GM12878 (cell line): ENCODE results near the gene BTG2. TPM values are rescaled to one million over a fixed set of nuclear protein-coding genes. Genes with fewer than 3 reads are reported as not detected.

ENCODE experiments used
- ATAC-seq: fragments of 200-7000 bp; cut with Tn5 transposase; 3 replicates; pipeline ENCODE4 v1.9.1; 2020; ENCODE audit warnings: mild to moderate bottlenecking, moderate library complexity
- BruUV-seq: library from RNA; stranded (reverse); fragments of 400-500 nt; replicated peaks from 2 replicates; lab custom pipeline; 2021; lab: Mats Ljungman, UMichigan
- CTCF ChIA-PET: fragments of 300-600 bp; sonication (Branson Sonifier 250); formaldehyde crosslinking; extraction: SDS; loops from one replicate; lab custom pipeline; 2021; ENCODE audit warnings: inconsistent platforms; lab: Yijun Ruan, JAX
- POLR2A ChIA-PET: fragments of 350-600 bp; formaldehyde crosslinking; extraction: SDS; loops from one replicate; lab custom pipeline; 2021; ENCODE audit warnings: inconsistent platforms; lab: Charles Lee
- RAD21 ChIA-PET: fragments of 300-600 bp; sonication (Branson Sonifier 250); formaldehyde crosslinking; loops from one replicate; lab custom pipeline; 2023; ENCODE audit warnings: antibody characterized with exemption; ENCODE audit not compliant: unreplicated experiment; lab: Charles Lee
- SMC1A ChIA-PET: fragments of 300-600 bp; sonication (Branson Sonifier 250); formaldehyde crosslinking; loops from one replicate; lab custom pipeline; 2023; ENCODE audit not compliant: unreplicated experiment, uncharacterized antibody; lab: Charles Lee
- DNase-seq: peaks from one replicate; pipeline ENCODE4 v3.0.0-alpha.2; 2011; ENCODE audit warnings: low read depth, low spot score
- FAIRE-seq: peaks from 3 replicates; lab custom pipeline; 2011; peaks lifted over from hg19 to GRCh38; lab: Jason Lieb, UNC
- H2AFZ ChIP-seq: 2 replicates; pipeline ENCODE4 v1.6.0; 2011; ENCODE audit warnings: low read depth, low read length, control low read depth; ENCODE audit not compliant: control insufficient read depth
- H3K27ac ChIP-seq: 2 replicates; pipeline ENCODE4 v1.5.1; 2011; ENCODE audit warnings: control low read depth; ENCODE audit not compliant: control insufficient read depth, insufficient read depth
- H3K27me3 ChIP-seq, 2 experiments: replicated peaks in 1 of 2; 2 replicates each; pipeline versions ENCODE4 v1.6.0 to v1.6.1; 2011; ENCODE audit warnings: low read length in 1 of 2; ENCODE audit not compliant: control insufficient read depth in 2 of 2, insufficient read depth in 2 of 2
- H3K36me3 ChIP-seq, 2 experiments: 2 replicates each; pipeline ENCODE4 v1.5.1; 2011; ENCODE audit warnings: low read length in 1 of 2; ENCODE audit not compliant: control insufficient read depth in 2 of 2, insufficient read depth in 2 of 2
- H3K4me1 ChIP-seq: 2 replicates; pipeline ENCODE4 v1.6.1; 2011; ENCODE audit warnings: mild to moderate bottlenecking, low read length, moderate library complexity, mixed read lengths; ENCODE audit not compliant: control insufficient read depth, insufficient read depth
- H3K4me2 ChIP-seq: 2 replicates; pipeline ENCODE4 v1.6.0; 2011; ENCODE audit warnings: control low read depth; ENCODE audit not compliant: control insufficient read depth, insufficient read depth
- H3K4me3 ChIP-seq: fragments of 200-600 bp; sonication (generic); 2 replicates; pipeline ENCODE4 v1.5.1; 2016
- H3K79me2 ChIP-seq: 2 replicates; pipeline ENCODE4 v1.6.0; 2011; ENCODE audit warnings: low read length; ENCODE audit not compliant: control insufficient read depth, insufficient read depth
- H3K9ac ChIP-seq: 2 replicates; pipeline ENCODE4 v1.8.0; 2011; ENCODE audit warnings: low read length, control low read depth, mixed read lengths; ENCODE audit not compliant: control insufficient read depth, insufficient read depth
- H3K9me3 ChIP-seq: replicated peaks from 3 replicates; pipeline ENCODE4 v1.5.1; 2011; ENCODE audit warnings: mild to moderate bottlenecking, low read length; ENCODE audit not compliant: control insufficient read depth, insufficient read depth
- H4K20me1 ChIP-seq: 2 replicates; pipeline ENCODE4 v1.6.0; 2011; ENCODE audit not compliant: control insufficient read depth, insufficient read depth
- BACH1 ChIP-seq: fragments of 450-650 bp; IDR thresholded peaks from 2 replicates; pipeline ENCODE4 v1.6.1; 2017; ENCODE audit warnings: mild to moderate bottlenecking, borderline replicate concordance
- EP300 ChIP-seq, 2 experiments: fragments of 150-350 bp in 1 of 2; IDR thresholded peaks; 2 replicates each; pipeline ENCODE4 v1.6.1; 2011 to 2012; ENCODE audit warnings: low read depth in 2 of 2, low read length in 2 of 2, borderline replicate concordance in 1 of 2, improper control_type of control experiment in 1 of 2, inconsistent platforms in 1 of 2; ENCODE audit not compliant: control insufficient read depth in 1 of 2
- EZH2 ChIP-seq: IDR thresholded peaks from 2 replicates; pipeline ENCODE4 v1.6.1; 2012; ENCODE audit warnings: low read depth, mild to moderate bottlenecking, control low read depth, inconsistent platforms, low read length, borderline replicate concordance; ENCODE audit not compliant: control insufficient read depth
- HDAC2 ChIP-seq: fragments of 200-600 bp; sonication (generic); IDR thresholded peaks from 2 replicates; pipeline ENCODE4 v1.6.1; 2017
- HDAC6 ChIP-seq: fragments of 200-600 bp; sonication (generic); IDR thresholded peaks from one replicate; pipeline ENCODE4 v1.8.0; 2017; ENCODE audit warnings: antibody characterized with exemption; ENCODE audit not compliant: unreplicated experiment
- NFYB ChIP-seq: IDR thresholded peaks from 2 replicates; pipeline ENCODE4 v1.6.1; 2011; ENCODE audit warnings: low read depth, mild to moderate bottlenecking, low read length, improper control_type of control experiment, moderate library complexity; ENCODE audit not compliant: insufficient read depth
- NR2C2 ChIP-seq: IDR thresholded peaks from 2 replicates; pipeline ENCODE4 v1.6.1; 2011; ENCODE audit warnings: borderline replicate concordance, low read depth; ENCODE audit not compliant: control insufficient read depth, insufficient read length
- SUZ12 ChIP-seq: fragments of 200-600 bp; sonication (generic); IDR thresholded peaks from one replicate; pipeline ENCODE4 v1.6.1; 2018; ENCODE audit warnings: antibody characterized with exemption, mild to moderate bottlenecking; ENCODE audit not compliant: unreplicated experiment
- WGBS: methylation state at CpG from one replicate; pipeline ENCODE4 v1.1.6; 2016; ENCODE audit warnings: low lambda C conversion rate; ENCODE audit not compliant: insufficient replicate concordance, insufficient coverage; ENCODE audit errors: missing lambda C conversion rate; 5-methylcytosine and 5-hydroxymethylcytosine counted together
- in situ Hi-C: fragments of 300-500 bp; cut with MboI; formaldehyde crosslinking; loops from 9 replicates; pipeline ENCODE4 v1.14.3; 2018; ENCODE audit warnings: mixed read lengths
- intact Hi-C: fragments of 100-400 bp; cut with micrococcal nuclease; formaldehyde crosslinking; loops from one replicate; pipeline ENCODE4 v1.14.2; 2022; ENCODE audit not compliant: unreplicated experiment
- polyA plus RNA-seq, 11 experiments: library from polyadenylated mRNA; depleted of rRNA in 4 of 11; unstranded in 6 of 11; stranded (reverse) in 5 of 11; fragments of >200 nt; fragmentation: Nextera tagmentation in 4 of 11; fragmentation: Illumina TruSeq in 1 of 11; extraction: Ambion mirVana in 4 of 11; extraction: Trizol in 1 of 11; gene quantifications; 1 replicate in 1 of 11; 2 replicates in 10 of 11; pipeline versions ENCODE4 v1.2.1 to v1.2.3, GENCODE V29; 2011 to 2016; ENCODE audit warnings: inconsistent platforms in 2 of 11, missing spikeins in 2 of 11, low read depth in 1 of 11
- total RNA-seq, 4 experiments: library from RNA; depleted of rRNA in 3 of 4; stranded (reverse); fragments of >200 nt in 3 of 4; fragmentation: Illumina TruSeq in 1 of 4; extraction: Trizol in 1 of 4; gene quantifications; 2 replicates each; pipeline versions ENCODE4 v1.2.1 to v1.2.3, GENCODE V29; 2013 to 2021
- TF ChIP-seq, protein P1 (sequence below): fragments of 450-650 bp; IDR thresholded peaks from 2 replicates; pipeline ENCODE4 v1.6.1; 2017; ENCODE audit warnings: mild to moderate bottlenecking, low read depth, inconsistent platforms; ENCODE audit not compliant: poor library complexity, severe bottlenecking
- TF ChIP-seq, protein P2 (sequence below): IDR thresholded peaks from 2 replicates; pipeline ENCODE4 v1.6.1; 2012; ENCODE audit warnings: low read depth, low read length, improper control_type of control experiment
- TF ChIP-seq, protein P3 (sequence below): IDR thresholded peaks from 2 replicates; pipeline ENCODE4 v1.6.1; 2011; ENCODE audit warnings: borderline replicate concordance, low read depth, mild to moderate bottlenecking, moderate library complexity, mixed read lengths, low read length; ENCODE audit not compliant: insufficient read depth; ENCODE audit errors: extremely low read length

BTG2 gene
- total and polyA plus RNA-seq, 10 of the 15 experiments (the other 5 are each of a cell fraction or from before 2014, with no cell fraction given), result 23.3 to 160 (median 98.1) TPM

GRCh38 chr1:203290261-203291089, 14.8 kb upstream of the BTG2 start (continued):
- TF ChIP-seq, protein P1, sequence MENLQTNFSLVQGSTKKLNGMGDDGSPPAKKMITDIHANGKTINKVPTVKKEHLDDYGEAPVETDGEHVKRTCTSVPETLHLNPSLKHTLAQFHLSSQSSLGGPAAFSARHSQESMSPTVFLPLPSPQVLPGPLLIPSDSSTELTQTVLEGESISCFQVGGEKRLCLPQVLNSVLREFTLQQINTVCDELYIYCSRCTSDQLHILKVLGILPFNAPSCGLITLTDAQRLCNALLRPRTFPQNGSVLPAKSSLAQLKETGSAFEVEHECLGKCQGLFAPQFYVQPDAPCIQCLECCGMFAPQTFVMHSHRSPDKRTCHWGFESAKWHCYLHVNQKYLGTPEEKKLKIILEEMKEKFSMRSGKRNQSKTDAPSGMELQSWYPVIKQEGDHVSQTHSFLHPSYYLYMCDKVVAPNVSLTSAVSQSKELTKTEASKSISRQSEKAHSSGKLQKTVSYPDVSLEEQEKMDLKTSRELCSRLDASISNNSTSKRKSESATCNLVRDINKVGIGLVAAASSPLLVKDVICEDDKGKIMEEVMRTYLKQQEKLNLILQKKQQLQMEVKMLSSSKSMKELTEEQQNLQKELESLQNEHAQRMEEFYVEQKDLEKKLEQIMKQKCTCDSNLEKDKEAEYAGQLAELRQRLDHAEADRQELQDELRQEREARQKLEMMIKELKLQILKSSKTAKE, result no peak
- no peak for TF ChIP-seq EZH2

GRCh38 chr1:203291201-203292096, 13.9 kb upstream of the BTG2 start:
- Histone ChIP-seq H3K36me3 (no peaks in the 10 kb centered on the region), H3K27me3 (no peaks in the 10 kb centered on the region), H3K4me3 (peak overlapping the region; percentile 24), H3K9me3 (no peaks in the 10 kb centered on the region), H4K20me1 (no peaks in the 10 kb centered on the region), H3K4me1 (peaks cover 58% of the 10 kb centered on the region), H3K4me2 (peak overlapping the region; percentile 60), H3K79me2 (peaks cover 15% of the 10 kb centered on the region), H3K27ac (peak overlapping the region; percentile 100), H3K9ac (peak overlapping the region; percentile 97), H2AFZ (peak overlapping the region; percentile 16)
- RAD21 ChIA-PET, result interaction anchor here (5.8 to 30.0 kb wide), 4 partner anchors 18 to 45 kb away, joined by 56 to 541 read pairs (median 360); partner anchors contain the start of gene BTG2
- DNase-seq, result no peak
- ATAC-seq, result no peak
- no peak for FAIRE-seq
- POLR2A ChIA-PET, result interaction anchor here (1.1 to 20.0 kb wide), 8 partner anchors 9 to 89 kb away, joined by 3 to 395 read pairs (median 76); partner anchors contain the start of gene BTG2
- WGBS, result 58% methylated on average over 17 of the region's 17 CpGs
- CTCF ChIA-PET, result interaction anchor here (0.6 to 13.0 kb wide), 11 partner anchors 8 to 297 kb away, joined by 3 to 207 read pairs (median 5); partner anchors contain the start of gene BTG2
- in situ Hi-C loops (loop anchor here (25.0 kb wide), 1 partner anchor 1221 kb away; the partner anchor contains the start of gene MDM4), intact Hi-C loops (no loop called here)
- SMC1A ChIA-PET, result interaction anchor here (0.9 to 30.2 kb wide), 4 partner anchors 17 to 43 kb away, joined by 3 to 590 read pairs (median 94); partner anchors contain the start of gene BTG2
- BruUV-seq, result no TSS peak
- no peak for TF ChIP-seq SUZ12
- no peak for TF ChIP-seq BACH1
- 0 out of 4 replicates have a peak, but pooled peaks of 1 of the 2 experiments have one; percentile 13 for TF ChIP-seq EP300 (IDR thresholded peaks at IDR 0.05; ENCODE audit: borderline replicate concordance in 1 of 2, control insufficient read depth in 1 of 2, low read depth in 2 of 2, low read length in 2 of 2)
- TF ChIP-seq, protein P2, sequence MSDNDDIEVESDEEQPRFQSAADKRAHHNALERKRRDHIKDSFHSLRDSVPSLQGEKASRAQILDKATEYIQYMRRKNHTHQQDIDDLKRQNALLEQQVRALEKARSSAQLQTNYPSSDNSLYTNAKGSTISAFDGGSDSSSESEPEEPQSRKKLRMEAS, result peak; percentile 27; the same call in 1 of the 2 replicates
- no peak for TF ChIP-seq HDAC6
- TF ChIP-seq HDAC2, result no peak
- 0 out of 2 replicates have a peak, but pooled peaks have one; percentile 13 for TF ChIP-seq NFYB
- TF ChIP-seq NR2C2, result peak; percentile 54
- TF ChIP-seq, protein P3, sequence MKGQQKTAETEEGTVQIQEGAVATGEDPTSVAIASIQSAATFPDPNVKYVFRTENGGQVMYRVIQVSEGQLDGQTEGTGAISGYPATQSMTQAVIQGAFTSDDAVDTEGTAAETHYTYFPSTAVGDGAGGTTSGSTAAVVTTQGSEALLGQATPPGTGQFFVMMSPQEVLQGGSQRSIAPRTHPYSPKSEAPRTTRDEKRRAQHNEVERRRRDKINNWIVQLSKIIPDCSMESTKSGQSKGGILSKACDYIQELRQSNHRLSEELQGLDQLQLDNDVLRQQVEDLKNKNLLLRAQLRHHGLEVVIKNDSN, result peak; percentile 3
